Duodenal mucosa (tissue), 2 donors: Measurements from ENCODE around the gene CALN1.

Experiments used
- H3K27ac ChIP-seq: one replicate; pipeline ENCODE4 v1.7.0; 2013; ENCODE audit warnings: low read depth, low read length
- H3K27me3 ChIP-seq, 2 donors: one replicate each; pipeline ENCODE4 v1.7.0; 2013; ENCODE audit warnings: low read length in 2 of 2, control low read depth in 1 of 2; ENCODE audit not compliant: insufficient read depth in 2 of 2, control insufficient read depth in 1 of 2
- H3K36me3 ChIP-seq, 2 donors: one replicate each; pipeline ENCODE4 v1.7.0; 2013; ENCODE audit warnings: low read length in 2 of 2, control low read depth in 1 of 2; ENCODE audit not compliant: insufficient read depth in 2 of 2, control insufficient read depth in 1 of 2
- H3K4me1 ChIP-seq, 2 donors: one replicate each; pipeline ENCODE4 v1.7.0; 2013; ENCODE audit warnings: low read length in 2 of 2, control low read depth in 1 of 2; ENCODE audit not compliant: insufficient read depth in 2 of 2, control insufficient read depth in 1 of 2
- H3K4me3 ChIP-seq, 2 donors: one replicate each; pipeline ENCODE4 v1.7.0; 2013; ENCODE audit warnings: low read length in 2 of 2, low read depth in 1 of 2
- H3K9ac ChIP-seq, 2 donors: one replicate each; pipeline ENCODE4 v1.7.0; 2013; ENCODE audit warnings: low read length in 2 of 2, low read depth in 1 of 2
- H3K9me3 ChIP-seq, 2 donors: one replicate each; pipeline ENCODE4 v1.7.0; 2013; ENCODE audit warnings: low read length in 2 of 2, control low read depth in 1 of 2; ENCODE audit not compliant: control insufficient read depth in 1 of 2

The CALN1 gene

GRCh38 chr7:71896535-71896934, 515.6 kb downstream of the CALN1 start:
- no peaks in the 10 kb centered on the region for H3K36me3 ChIP-seq
- H3K9ac ChIP-seq: no peak overlapping the region
- H3K27me3 ChIP-seq: no peaks in the 10 kb centered on the region
- no peaks in the 10 kb centered on the region for H3K4me1 ChIP-seq
- H3K9me3 ChIP-seq: peaks cover 0 to 5% of the 10 kb centered on the region in 2 donors
- H3K27ac ChIP-seq: no peak overlapping the region
- H3K4me3 ChIP-seq: no peak overlapping the region

GRCh38 chr7:71886046-71886445, 526.1 kb downstream of the CALN1 start:
- H3K9ac ChIP-seq: no peak overlapping the region
- H3K27ac ChIP-seq: no peak overlapping the region
- H3K4me1 ChIP-seq: no peaks in the 10 kb centered on the region
- peaks cover 26 to 37% of the 10 kb centered on the region in 2 donors for H3K9me3 ChIP-seq
- H3K4me3 ChIP-seq: no peak overlapping the region
- no peaks in the 10 kb centered on the region for H3K36me3 ChIP-seq
- H3K27me3 ChIP-seq: no peaks in the 10 kb centered on the region

DNA sequence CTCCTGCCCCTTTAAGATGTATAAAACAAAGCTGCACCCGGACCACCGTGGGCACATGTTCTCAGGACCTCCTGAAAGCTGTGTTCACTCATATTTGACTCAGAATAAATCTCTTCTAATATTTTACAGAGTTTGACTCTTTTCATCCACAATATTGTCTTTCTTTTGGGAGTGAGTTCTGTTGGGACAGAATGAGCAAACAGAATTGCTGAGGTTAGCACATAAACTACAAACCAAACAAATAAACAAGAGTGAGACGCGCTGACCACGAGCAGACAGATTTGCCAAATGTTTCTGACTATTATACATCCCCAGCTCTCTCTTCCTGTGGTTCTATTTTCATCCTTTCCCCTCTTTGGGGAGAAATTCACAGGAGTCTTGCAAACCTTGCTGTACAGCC, 526.7 kb downstream of the CALN1 start:
- Histone ChIP-seq H3K27ac (no peak overlapping the region), H3K27me3 (no peaks in the 10 kb centered on the region), H3K9ac (no peak overlapping the region), H3K36me3 (no peaks in the 10 kb centered on the region), H3K4me1 (no peaks in the 10 kb centered on the region), H3K4me3 (no peak overlapping the region), H3K9me3 (peaks cover 26 to 37% of the 10 kb centered on the region in 2 donors)

- H3K9ac ChIP-seq: no peak overlapping the region
- H3K4me1 ChIP-seq: no peaks in the 10 kb centered on the region
- H3K27ac ChIP-seq: no peak overlapping the region
- H3K9me3 ChIP-seq: peaks cover 22 to 33% of the 10 kb centered on the region in 2 donors
- H3K36me3 ChIP-seq: no peaks in the 10 kb centered on the region
- H3K27me3 ChIP-seq: no peaks in the 10 kb centered on the region
- no peak overlapping the region for H3K4me3 ChIP-seq
These were observed 528.7 kb downstream of the CALN1 start for GRCh38 chr7:71883415-71883814.

GRCh38 chr7:71871446-71871845, 540.7 kb downstream of the CALN1 start:
- Histone ChIP-seq H3K27ac (no peak overlapping the region), H3K36me3 (no peaks in the 10 kb centered on the region), H3K4me1 (no peaks in the 10 kb centered on the region)

DNA sequence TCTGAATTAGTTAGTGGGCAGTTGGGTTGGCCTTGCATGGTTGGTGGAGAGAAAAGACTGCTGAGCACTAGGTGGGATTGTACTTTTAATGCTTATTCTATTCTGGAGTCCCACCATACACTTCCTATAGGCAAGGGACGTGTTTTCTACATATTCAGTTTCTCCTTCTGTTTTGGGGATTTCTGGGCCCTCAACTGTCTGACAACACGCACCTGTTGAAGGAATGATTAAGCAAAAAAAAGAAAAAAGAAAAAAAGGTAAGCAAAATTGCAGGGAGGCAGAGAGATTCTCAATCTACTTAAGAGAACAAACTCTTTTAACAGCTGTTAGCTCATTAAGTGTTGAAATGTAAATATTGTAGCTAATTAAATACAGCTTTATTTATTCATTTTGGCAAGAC, 541.3 kb downstream of the CALN1 start:
- H3K4me1 ChIP-seq: no peaks in the 10 kb centered on the region
- no peak overlapping the region for H3K4me3 ChIP-seq
- no peak overlapping the region for H3K9ac ChIP-seq
- H3K27ac ChIP-seq: no peak overlapping the region
- no peaks in the 10 kb centered on the region for H3K27me3 ChIP-seq
- H3K36me3 ChIP-seq: no peaks in the 10 kb centered on the region
- H3K9me3 ChIP-seq: peaks cover 0 to 2% of the 10 kb centered on the region in 2 donors

More at GRCh38 chr7:71871446-71871845, 540.7 kb downstream of the CALN1 start:
- Histone ChIP-seq H3K27me3 (no peaks in the 10 kb centered on the region), H3K9me3 (peaks cover 0 to 7% of the 10 kb centered on the region in 2 donors), H3K4me3 (no peak overlapping the region), H3K9ac (no peak overlapping the region)

DNA sequence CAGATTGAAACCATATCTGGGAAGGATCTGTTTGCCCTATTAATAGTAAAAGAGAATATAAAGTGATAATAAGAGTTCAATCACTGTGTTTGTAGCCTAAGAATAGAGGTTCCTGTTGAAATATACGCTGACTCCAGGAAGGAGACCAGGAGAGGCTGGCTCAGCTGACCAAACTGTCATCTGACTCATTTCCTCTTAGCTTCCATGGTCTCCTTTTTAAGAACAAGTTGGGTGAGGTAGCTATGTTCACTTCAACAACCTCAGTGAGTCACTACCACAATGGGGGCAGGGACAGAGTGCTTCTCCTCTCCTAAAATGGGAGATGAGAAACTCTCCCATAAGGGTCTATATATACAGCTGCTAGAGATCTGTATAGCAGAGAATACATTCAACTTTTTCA, 543.3 kb downstream of the CALN1 start:
- Histone ChIP-seq H3K36me3 (no peaks in the 10 kb centered on the region), H3K9me3 (peaks cover 0 to 4% of the 10 kb centered on the region in 2 donors), H3K4me1 (no peaks in the 10 kb centered on the region), H3K4me3 (no peak overlapping the region), H3K27me3 (no peaks in the 10 kb centered on the region), H3K9ac (no peak overlapping the region), H3K27ac (no peak overlapping the region)

DNA sequence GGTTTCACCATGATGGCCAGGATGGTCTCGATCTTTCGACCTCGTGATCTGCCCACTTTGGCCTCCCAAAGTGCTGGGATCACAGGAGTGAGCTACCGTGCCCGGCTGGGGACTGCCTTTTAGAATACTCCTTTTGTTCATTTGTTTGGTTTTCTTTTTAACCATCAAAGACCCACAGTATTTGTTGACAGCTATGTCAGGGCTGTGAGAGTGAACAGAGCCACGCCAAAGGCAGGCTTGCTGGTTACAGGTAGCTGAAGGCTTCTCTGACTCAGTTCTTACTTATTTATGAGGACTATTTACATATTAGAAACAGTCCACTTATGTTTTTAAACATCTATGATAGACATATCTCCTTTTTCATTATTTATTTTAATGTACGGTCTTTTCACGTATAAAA, 544.5 kb downstream of the CALN1 start:
- Histone ChIP-seq H3K4me3 (no peak overlapping the region), H3K36me3 (no peaks in the 10 kb centered on the region), H3K9me3 (peaks cover 0 to 4% of the 10 kb centered on the region in 2 donors), H3K27ac (no peak overlapping the region), H3K27me3 (no peaks in the 10 kb centered on the region), H3K4me1 (no peaks in the 10 kb centered on the region), H3K9ac (no peak overlapping the region)

GRCh38 chr7:71865172-71865571, 547.0 kb downstream of the CALN1 start:
- Histone ChIP-seq H3K9ac (no peak overlapping the region), H3K9me3 (peaks cover 2 to 8% of the 10 kb centered on the region in 2 donors), H3K4me3 (no peak overlapping the region), H3K27ac (no peak overlapping the region), H3K36me3 (no peaks in the 10 kb centered on the region), H3K27me3 (no peaks in the 10 kb centered on the region), H3K4me1 (no peaks in the 10 kb centered on the region)

- no peak overlapping the region for H3K9ac ChIP-seq
- H3K27ac ChIP-seq: no peak overlapping the region
- no peaks in the 10 kb centered on the region for H3K4me1 ChIP-seq
- H3K27me3 ChIP-seq: no peaks in the 10 kb centered on the region
- H3K4me3 ChIP-seq: no peak overlapping the region
- H3K9me3 ChIP-seq: peaks cover 2 to 8% of the 10 kb centered on the region in 2 donors
- no peaks in the 10 kb centered on the region for H3K36me3 ChIP-seq
These were observed 548.0 kb downstream of the CALN1 start for GRCh38 chr7:71864130-71864529.

- Histone ChIP-seq H3K4me1 (no peaks in the 10 kb centered on the region), H3K9me3 (peaks cover 2 to 8% of the 10 kb centered on the region in 2 donors), H3K36me3 (no peaks in the 10 kb centered on the region), H3K4me3 (no peak overlapping the region), H3K27ac (no peak overlapping the region), H3K27me3 (no peaks in the 10 kb centered on the region), H3K9ac (no peak overlapping the region)
These were observed 551.6 kb downstream of the CALN1 start for GRCh38 chr7:71860572-71860971.
